K562 (cell line): ENCODE measurements around the gene SPEF1. TPM values are rescaled to one million over a fixed set of nuclear protein-coding genes. Genes with fewer than 3 reads are reported as not detected.
A peak's percentile ranks its signal among the peaks of the same experiment; 100 is the strongest.

Experiments
- CTCFL ChIP-seq: IDR thresholded peaks from 2 replicates; pipeline ENCODE4 v1.6.1; 2011; ENCODE audit warnings: borderline replicate concordance, low read depth, mild to moderate bottlenecking, moderate library complexity, low read length; ENCODE audit not compliant: insufficient read depth, poor library complexity, severe bottlenecking
- FOXK2 ChIP-seq, 2 experiments: fragments of 450-650 bp; IDR thresholded peaks in 1 of 2; conservative IDR thresholded peaks in 1 of 2; 2 replicates each; pipeline ENCODE4 v1.6.1; 2016; ENCODE audit warnings: low read depth in 2 of 2, mild to moderate bottlenecking in 1 of 2
- FOXP1 ChIP-seq: sonication (generic); formaldehyde crosslinking; IDR thresholded peaks from 2 replicates; pipeline ENCODE4 v1.8.0; 2022; ENCODE audit warnings: mild to moderate bottlenecking, missing genetic modification reagents
- RAD21 ChIP-seq, 2 experiments: fragments of 250-450 bp in 1 of 2; fragments of 450-650 bp in 1 of 2; sonication (Bioruptor Pico) in 1 of 2; formaldehyde crosslinking in 1 of 2; IDR thresholded peaks in 1 of 2; conservative IDR thresholded peaks in 1 of 2; 2 replicates each; pipeline versions ENCODE4 v1.4.0 to v1.8.0; 2020 to 2022; ENCODE audit warnings: mild to moderate bottlenecking in 2 of 2, moderate library complexity in 1 of 2
- REST ChIP-seq, 2 experiments: fragments of 450-650 bp; formaldehyde crosslinking in 1 of 2; IDR thresholded peaks; 2 replicates each; pipeline versions ENCODE4 v1.4.0 to v1.6.1; 2014 to 2020; ENCODE audit warnings: mild to moderate bottlenecking in 2 of 2, borderline replicate concordance in 1 of 2, low read depth in 1 of 2
- polyA plus RNA-seq, 8 experiments: library from polyadenylated mRNA; depleted of rRNA in 4 of 8; stranded (reverse) in 5 of 8; unstranded in 3 of 8; fragments of >200 nt; fragmentation: Nextera tagmentation in 2 of 8; fragmentation: Illumina TruSeq in 1 of 8; extraction: Ambion mirVana in 2 of 8; extraction: Trizol in 1 of 8; gene quantifications; 2 replicates each; pipeline versions ENCODE4 v1.2.1 to v1.2.3, GENCODE V29; 2011 to 2014; ENCODE audit warnings: inconsistent platforms in 1 of 8, missing spikeins in 1 of 8
- total RNA-seq, 7 experiments: library from RNA; depleted of rRNA in 6 of 7; stranded (reverse); fragments of >200 nt in 6 of 7; fragmentation: Illumina TruSeq in 2 of 7; extraction: Trizol in 2 of 7; gene quantifications; 2 replicates each; pipeline versions ENCODE4 v1.2.1 to v1.2.3, GENCODE V29; 2011 to 2021; ENCODE audit warnings: low replicate concordance in 1 of 7

SPEF1 gene
- total and polyA plus RNA-seq, 9 of the 15 experiments (the other 6 are each of a cell fraction or from before 2014, with no cell fraction given), result not detected

- TF ChIP-seq CTCFL (peak; percentile 64), FOXP1 (CRISPR knock-in tag) (no peak), FOXK2 (conservative IDR thresholded peaks at IDR 0.05 in 1 of 2, IDR thresholded peaks at IDR 0.05 in 1 of 2; ENCODE audit: low read depth in 2 of 2) (0 out of 4 replicates have a peak, but pooled peaks of 1 of the 2 experiments have one; percentile 30), REST (IDR thresholded peaks at IDR 0.05; ENCODE audit: borderline replicate concordance) (peak; percentile 57; the same call in 1 of the 2 replicates), REST (CRISPR knock-in tag; IDR thresholded peaks at IDR 0.05; ENCODE audit: low read depth) (no peak), RAD21 (CRISPR knock-in tag; conservative IDR thresholded peaks at IDR 0.05 in 1 of 2, IDR thresholded peaks at IDR 0.05 in 1 of 2) (peak; percentile 43 to 59)
These were observed 37.2 kb upstream of the SPEF1 start (continued) for GRCh38 chr20:3818155-3819151.
